ENCODE results near the gene TWIST2.
A peak's percentile ranks its signal among the peaks of the same experiment; 100 is the strongest.

TWIST2 gene

GRCh38 chr2:238864207-238865014 is 16.5 kb downstream of the TWIST2 start:
- Histone ChIP-seq H3K9me3 (ENCODE audit: control insufficient read depth, low read length) (no peaks in the 10 kb centered on the region), H3K4me1 (ENCODE audit: control insufficient read depth, insufficient read depth, low read length) (peaks cover 10% of the 10 kb centered on the region), H3K4me3 (ENCODE audit: insufficient read depth, low read depth, low read length) (no peak overlapping the region), H3K27me3 (ENCODE audit: control insufficient read depth, insufficient read depth, low read length, poor library complexity, severe bottlenecking) (peaks cover 3% of the 10 kb centered on the region), H3K27ac (ENCODE audit: insufficient read depth, low read depth, low read length, poor library complexity, severe bottlenecking) (peak overlapping the region; percentile 47), H3K36me3 (ENCODE audit: control insufficient read depth, insufficient read depth, low read length) (no peaks in the 10 kb centered on the region)
- 33 to 42% methylated on average over 29 of the region's 29 CpGs for WGBS, 2 experiments

DNA sequence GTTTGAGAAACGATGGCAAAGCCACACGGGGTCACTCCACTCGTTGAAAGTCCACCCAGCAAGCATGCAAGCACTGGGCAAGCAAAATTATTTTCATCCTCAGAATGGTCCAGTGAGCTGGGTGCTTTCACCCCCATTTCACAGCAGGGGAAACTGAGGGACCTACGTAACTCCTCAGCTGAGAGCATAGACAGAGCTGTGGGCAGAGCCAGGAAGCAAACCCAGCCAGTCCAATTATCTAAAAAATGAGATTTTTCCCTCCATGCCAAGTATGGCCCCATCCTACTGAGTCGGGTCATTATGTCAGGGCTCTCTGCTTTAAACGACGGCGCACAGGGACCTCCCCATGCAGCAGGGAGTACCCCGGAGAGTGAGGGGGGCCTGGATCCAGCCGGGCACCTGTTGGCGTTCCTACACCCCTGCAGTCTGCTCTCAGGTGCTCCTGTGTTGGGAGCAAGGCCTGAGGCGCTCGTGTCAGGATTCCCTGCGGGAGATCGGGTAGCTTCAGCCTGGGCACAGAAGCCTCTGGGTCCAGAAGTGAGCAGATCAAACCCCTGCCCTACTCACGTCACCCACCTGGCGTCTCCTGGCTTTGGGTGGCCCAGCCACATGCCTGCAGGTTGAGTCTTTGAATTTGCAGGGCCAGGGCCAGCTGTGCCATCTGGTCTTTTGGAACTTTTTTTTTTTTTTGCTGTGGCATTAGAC is 17.3 kb downstream of the TWIST2 start:
- Histone ChIP-seq H3K9me3 (ENCODE audit: control insufficient read depth, low read length) (no peaks in the 10 kb centered on the region), H3K27me3 (ENCODE audit: control insufficient read depth, insufficient read depth, low read length, poor library complexity, severe bottlenecking) (peaks cover 3% of the 10 kb centered on the region), H3K4me1 (ENCODE audit: control insufficient read depth, insufficient read depth, low read length) (peaks cover 10% of the 10 kb centered on the region), H3K4me3 (ENCODE audit: insufficient read depth, low read depth, low read length) (no peak overlapping the region), H3K36me3 (ENCODE audit: control insufficient read depth, insufficient read depth, low read length) (no peaks in the 10 kb centered on the region), H3K27ac (ENCODE audit: insufficient read depth, low read depth, low read length, poor library complexity, severe bottlenecking) (no peak overlapping the region)
- WGBS, 2 experiments: 85 to 88% methylated on average over 17 of the region's 17 CpGs

- H3K27ac ChIP-seq (ENCODE audit: insufficient read depth, low read depth, low read length, poor library complexity, severe bottlenecking): no peak overlapping the region
- 93 to 95% methylated on average over 15 of the region's 15 CpGs for WGBS, 2 experiments
- no peaks in the 10 kb centered on the region for H3K36me3 ChIP-seq (ENCODE audit: control insufficient read depth, insufficient read depth, low read length)
- peaks cover 3% of the 10 kb centered on the region for H3K27me3 ChIP-seq (ENCODE audit: control insufficient read depth, insufficient read depth, low read length, poor library complexity, severe bottlenecking)
- H3K4me1 ChIP-seq (ENCODE audit: control insufficient read depth, insufficient read depth, low read length): peaks cover 10% of the 10 kb centered on the region
- no peaks in the 10 kb centered on the region for H3K9me3 ChIP-seq (ENCODE audit: control insufficient read depth, low read length)
- H3K4me3 ChIP-seq (ENCODE audit: insufficient read depth, low read depth, low read length): no peak overlapping the region
These were observed 18.0 kb downstream of the TWIST2 start for GRCh38 chr2:238865744-238866355.

DNA sequence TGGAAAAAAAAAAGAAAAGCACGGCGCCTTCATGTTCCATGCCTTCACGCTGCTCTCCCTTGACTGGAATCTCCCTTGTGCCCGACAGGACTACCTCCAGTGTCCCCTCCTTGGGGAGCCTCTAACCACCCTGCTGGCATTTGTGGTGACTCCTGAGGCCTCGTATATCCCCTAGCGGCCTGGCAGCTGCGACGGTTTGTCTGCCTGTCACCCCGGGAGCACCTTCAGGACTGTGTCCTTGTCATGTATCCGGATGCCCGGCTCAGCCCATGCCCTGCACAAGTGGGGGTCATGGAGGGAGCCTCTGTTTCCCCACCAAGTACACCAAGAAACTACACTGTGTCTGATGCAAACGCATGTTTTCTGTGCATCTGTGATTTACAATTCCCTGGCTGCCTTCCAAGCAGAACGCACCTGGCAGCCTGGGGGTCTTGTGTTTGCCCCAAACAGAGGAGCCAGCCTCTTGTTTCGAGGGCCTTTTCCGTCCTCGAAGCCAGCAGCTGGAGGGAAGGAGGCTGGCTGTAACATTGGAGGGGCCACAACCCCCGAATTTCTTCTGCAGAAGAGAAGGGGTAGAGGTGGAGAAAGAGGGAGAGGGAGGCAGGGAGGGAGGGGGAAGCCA is 18.9 kb downstream of the TWIST2 start:
- Histone ChIP-seq H3K27ac (ENCODE audit: insufficient read depth, low read depth, low read length, poor library complexity, severe bottlenecking) (no peak overlapping the region), H3K9me3 (ENCODE audit: control insufficient read depth, low read length) (no peaks in the 10 kb centered on the region), H3K4me1 (ENCODE audit: control insufficient read depth, insufficient read depth, low read length) (peaks cover 10% of the 10 kb centered on the region), H3K27me3 (ENCODE audit: control insufficient read depth, insufficient read depth, low read length, poor library complexity, severe bottlenecking) (peaks cover 3% of the 10 kb centered on the region), H3K4me3 (ENCODE audit: insufficient read depth, low read depth, low read length) (no peak overlapping the region), H3K36me3 (ENCODE audit: control insufficient read depth, insufficient read depth, low read length) (no peaks in the 10 kb centered on the region)
- WGBS, 2 experiments: 86 to 87% methylated on average over 17 of the region's 17 CpGs

GRCh38 chr2:238868067-238868524 is 20.2 kb downstream of the TWIST2 start:
- Histone ChIP-seq H3K36me3 (ENCODE audit: control insufficient read depth, insufficient read depth, low read length) (no peaks in the 10 kb centered on the region), H3K9me3 (ENCODE audit: control insufficient read depth, low read length) (no peaks in the 10 kb centered on the region), H3K4me1 (ENCODE audit: control insufficient read depth, insufficient read depth, low read length) (peaks cover 10% of the 10 kb centered on the region), H3K27ac (ENCODE audit: insufficient read depth, low read depth, low read length, poor library complexity, severe bottlenecking) (no peak overlapping the region), H3K27me3 (ENCODE audit: control insufficient read depth, insufficient read depth, low read length, poor library complexity, severe bottlenecking) (no peaks in the 10 kb centered on the region), H3K4me3 (ENCODE audit: insufficient read depth, low read depth, low read length) (no peak overlapping the region)
- WGBS, 2 experiments: 88 to 90% methylated on average over 10 of the region's 10 CpGs

DNA sequence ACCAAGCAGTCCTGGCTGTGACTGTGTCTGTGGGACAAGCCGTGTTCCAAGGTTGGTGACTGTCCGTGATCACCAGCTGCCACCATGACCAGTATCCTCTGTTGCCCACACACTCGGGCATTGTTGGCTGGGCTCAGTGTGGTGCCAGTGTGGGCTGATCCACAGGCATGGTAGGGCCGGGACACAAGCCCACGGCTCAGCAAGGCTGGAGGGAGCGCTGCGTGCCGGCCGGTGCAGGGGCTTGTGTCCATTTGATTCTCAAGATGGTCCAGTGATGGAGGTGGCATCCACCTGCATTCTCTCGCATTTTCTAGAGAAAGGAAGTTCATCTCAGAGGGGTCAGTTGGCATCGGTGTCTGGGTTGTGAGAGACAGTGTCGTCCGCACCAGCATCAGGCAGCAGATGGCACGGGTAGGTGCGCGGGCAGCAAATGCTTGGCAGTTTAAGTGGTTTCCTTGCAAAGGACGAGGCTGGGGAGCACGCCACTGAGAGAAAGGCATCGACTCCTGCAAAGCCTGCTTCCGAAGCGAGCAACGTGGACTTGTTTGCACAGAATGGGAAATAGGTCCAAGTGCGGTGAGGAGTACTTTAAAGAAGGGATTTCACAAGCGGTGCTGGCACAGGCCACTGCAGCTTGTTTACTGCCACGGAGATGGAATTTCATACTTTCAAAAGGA is 20.9 kb downstream of the TWIST2 start:
- 92 to 93% methylated on average over 25 of the region's 25 CpGs for WGBS, 2 experiments
- H3K9me3 ChIP-seq (ENCODE audit: control insufficient read depth, low read length): no peaks in the 10 kb centered on the region
- no peaks in the 10 kb centered on the region for H3K36me3 ChIP-seq (ENCODE audit: control insufficient read depth, insufficient read depth, low read length)
- H3K27me3 ChIP-seq (ENCODE audit: control insufficient read depth, insufficient read depth, low read length, poor library complexity, severe bottlenecking): no peaks in the 10 kb centered on the region
- H3K27ac ChIP-seq (ENCODE audit: insufficient read depth, low read depth, low read length, poor library complexity, severe bottlenecking): no peak overlapping the region
- peaks cover 10% of the 10 kb centered on the region for H3K4me1 ChIP-seq (ENCODE audit: control insufficient read depth, insufficient read depth, low read length)
- H3K4me3 ChIP-seq (ENCODE audit: insufficient read depth, low read depth, low read length): no peak overlapping the region

- no peak overlapping the region for H3K4me3 ChIP-seq (ENCODE audit: insufficient read depth, low read depth, low read length)
These were observed 21.6 kb downstream of the TWIST2 start for GRCh38 chr2:238869293-238870124.

DNA sequence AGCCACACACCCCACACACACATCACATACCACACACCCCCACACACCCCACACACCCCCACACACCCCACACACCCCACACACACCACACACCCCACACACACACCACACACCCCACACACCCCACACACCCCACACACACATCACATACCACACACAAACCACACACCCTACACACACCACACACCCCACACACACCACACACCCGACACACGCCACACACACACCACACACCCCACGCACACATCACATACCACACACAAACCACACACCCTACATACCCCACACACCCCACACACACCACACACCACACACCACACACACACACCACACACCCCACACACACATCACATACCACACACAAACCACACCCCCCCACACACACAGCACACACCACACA is 22.4 kb downstream of the TWIST2 start:
- H3K36me3 ChIP-seq (ENCODE audit: control insufficient read depth, insufficient read depth, low read length): no peaks in the 10 kb centered on the region
- no peaks in the 10 kb centered on the region for H3K27me3 ChIP-seq (ENCODE audit: control insufficient read depth, insufficient read depth, low read length, poor library complexity, severe bottlenecking)
- H3K4me3 ChIP-seq (ENCODE audit: insufficient read depth, low read depth, low read length): no peak overlapping the region
- no peaks in the 10 kb centered on the region for H3K9me3 ChIP-seq (ENCODE audit: control insufficient read depth, low read length)
- WGBS, 2 experiments: 83 to 89% methylated on average over 3 of the region's 3 CpGs
- no peaks in the 10 kb centered on the region for H3K4me1 ChIP-seq (ENCODE audit: control insufficient read depth, insufficient read depth, low read length)
- no peak overlapping the region for H3K27ac ChIP-seq (ENCODE audit: insufficient read depth, low read depth, low read length, poor library complexity, severe bottlenecking)

More at GRCh38 chr2:238869293-238870124, 21.6 kb downstream of the TWIST2 start:
- Histone ChIP-seq H3K27me3 (ENCODE audit: control insufficient read depth, insufficient read depth, low read length, poor library complexity, severe bottlenecking) (no peaks in the 10 kb centered on the region), H3K27ac (ENCODE audit: insufficient read depth, low read depth, low read length, poor library complexity, severe bottlenecking) (no peak overlapping the region), H3K9me3 (ENCODE audit: control insufficient read depth, low read length) (no peaks in the 10 kb centered on the region), H3K36me3 (ENCODE audit: control insufficient read depth, insufficient read depth, low read length) (no peaks in the 10 kb centered on the region), H3K4me1 (ENCODE audit: control insufficient read depth, insufficient read depth, low read length) (peaks cover 7% of the 10 kb centered on the region)
- WGBS, 2 experiments: 90 to 91% methylated on average over 9 of the region's 9 CpGs

DNA sequence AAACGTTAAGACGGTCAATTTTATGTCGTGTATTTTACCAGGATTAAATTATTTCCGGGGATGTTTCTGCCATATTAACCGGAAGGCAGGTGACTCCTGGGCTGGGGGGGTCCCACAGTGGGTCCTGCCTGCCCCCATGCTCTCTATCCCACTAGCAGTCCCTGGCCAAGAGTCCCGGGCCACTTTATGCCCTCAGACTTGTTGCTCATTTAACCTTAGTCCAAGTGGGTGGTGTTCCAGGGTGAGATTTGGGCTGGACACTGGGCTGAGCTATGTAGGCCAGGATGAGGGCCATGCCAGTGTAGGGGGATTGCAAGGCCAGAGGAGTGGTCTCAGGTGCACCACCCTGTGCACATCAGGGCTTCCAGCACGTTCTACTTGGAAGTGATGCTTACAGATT is 24.1 kb downstream of the TWIST2 start:
- Histone ChIP-seq H3K27me3 (ENCODE audit: control insufficient read depth, insufficient read depth, low read length, poor library complexity, severe bottlenecking) (no peaks in the 10 kb centered on the region), H3K4me1 (ENCODE audit: control insufficient read depth, insufficient read depth, low read length) (no peaks in the 10 kb centered on the region), H3K4me3 (ENCODE audit: insufficient read depth, low read depth, low read length) (no peak overlapping the region), H3K27ac (ENCODE audit: insufficient read depth, low read depth, low read length, poor library complexity, severe bottlenecking) (no peak overlapping the region), H3K9me3 (ENCODE audit: control insufficient read depth, low read length) (no peaks in the 10 kb centered on the region), H3K36me3 (ENCODE audit: control insufficient read depth, insufficient read depth, low read length) (no peaks in the 10 kb centered on the region)
- 88% methylated on average over 7 of the region's 7 CpGs for WGBS, 2 experiments

Measured in ectodermal cell (in vitro differentiated cells).